CD4-positive, alpha-beta T cell treated with Interleukin-4 for 1 hour (primary cell): ENCODE measurements around the gene BRAF.
"Not testable (repeated sequence)": the region's sequence is repeated elsewhere in the genome, so short reads cannot be mapped to it uniquely, and the experiment has no call there.

Experiments used
- DNase-seq, 2 donors: peaks; one replicate each; pipeline ENCODE4 v3.0.0-alpha.2; 2020 to 2022

The BRAF gene

DNA sequence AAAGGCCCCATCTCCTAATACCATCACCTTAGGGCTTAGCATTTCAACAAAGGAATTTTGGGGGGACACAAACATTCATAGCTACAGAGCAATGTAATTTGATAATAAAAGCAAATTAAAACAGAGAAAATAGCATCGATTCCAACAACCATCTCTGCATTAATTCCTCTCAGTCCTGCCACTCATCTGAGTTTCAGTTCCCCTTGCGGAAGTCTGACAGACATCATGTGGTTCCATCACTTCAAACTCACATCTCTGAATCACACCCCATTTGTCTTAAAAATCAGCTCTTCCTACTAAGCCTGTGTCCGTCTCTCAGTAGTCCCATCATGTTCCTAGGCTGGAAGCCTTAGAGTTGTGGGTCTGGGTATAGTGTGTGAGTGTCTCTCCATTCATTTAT lies 248.4 kb downstream of the BRAF start:
- peak in 1 of 2 donors; percentile 41 for DNase-seq

DNA sequence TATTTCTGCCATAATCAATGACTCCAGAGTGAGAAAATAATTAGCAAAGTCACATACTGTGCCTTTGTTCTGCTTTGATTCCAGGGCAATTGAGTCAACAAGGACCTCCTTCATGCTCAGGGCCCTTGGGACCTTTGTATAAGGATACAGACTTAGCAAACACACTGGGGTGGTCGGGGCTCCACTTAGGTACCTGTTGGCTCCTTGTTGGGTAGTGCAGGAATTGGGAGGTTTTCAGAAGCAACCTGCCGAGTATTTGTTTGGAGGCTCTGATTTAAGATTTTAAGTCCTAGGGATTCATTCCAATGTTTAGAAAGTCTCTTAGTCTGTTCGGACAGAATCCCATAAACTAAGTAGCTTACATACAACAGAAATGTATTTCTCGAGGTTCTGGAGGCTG lies 249.0 kb downstream of the BRAF start:
- no peak for DNase-seq

DNA sequence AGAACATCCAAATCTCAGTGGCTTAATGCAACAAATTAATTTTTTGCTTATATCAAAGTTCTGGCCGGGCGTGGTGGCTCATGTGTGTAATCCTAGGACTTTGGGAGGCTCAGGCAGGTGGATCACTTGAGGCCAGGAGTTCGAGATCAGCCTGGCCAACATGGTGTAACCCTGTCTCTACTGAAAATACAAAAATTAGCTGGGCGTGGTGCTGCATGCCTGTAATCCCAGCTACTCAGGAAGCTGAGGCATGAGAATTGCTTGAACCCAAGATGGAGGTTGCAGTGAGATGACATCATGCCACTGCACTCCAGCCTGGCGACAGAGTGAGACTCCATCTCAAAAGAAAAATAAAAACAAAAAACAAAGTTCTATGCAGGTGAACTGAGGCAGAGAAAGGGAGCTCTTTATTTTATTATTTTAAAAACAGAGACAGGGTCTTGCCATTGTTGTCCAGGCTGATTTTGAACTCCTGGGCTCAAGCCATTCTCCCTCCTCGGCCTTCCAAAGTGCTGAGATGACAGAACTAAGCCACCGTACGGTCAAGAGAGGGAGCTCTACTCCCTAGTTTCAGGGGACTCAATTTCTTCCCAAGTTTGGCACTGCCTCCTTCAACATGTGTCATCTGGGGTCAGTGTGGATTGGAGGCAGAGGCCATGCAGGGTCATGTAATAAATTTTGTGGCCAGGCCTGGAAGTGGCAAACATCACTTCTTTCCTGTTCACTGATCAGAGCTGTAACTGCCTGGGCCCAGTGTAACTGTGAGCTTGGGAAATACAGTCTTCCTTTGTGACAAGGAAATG lies 249.6 kb downstream of the BRAF start:
- DNase-seq = peak in 1 of 2 donors; percentile 19

DNA sequence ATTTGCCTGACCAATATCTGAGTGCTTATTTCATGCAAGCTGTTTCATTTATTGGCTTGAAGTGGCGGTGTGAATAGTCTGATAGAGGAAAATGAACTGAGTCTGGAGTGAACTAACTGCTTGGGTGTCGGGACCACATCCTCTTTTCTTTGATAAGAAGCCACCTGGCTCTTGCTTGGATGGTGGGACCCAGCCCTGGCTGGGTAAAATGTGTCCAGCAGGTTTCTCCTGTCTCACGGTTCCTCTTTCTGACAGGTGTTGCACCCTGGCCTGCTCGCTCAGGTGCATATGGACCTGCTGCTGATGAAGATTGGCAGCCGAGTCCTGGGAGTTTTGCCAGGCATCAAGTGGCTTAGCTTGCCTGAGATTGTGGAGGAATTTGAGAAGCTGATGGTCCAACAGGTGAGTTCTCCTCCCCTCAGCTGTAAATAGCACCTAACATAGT lies 250.4 kb downstream of the BRAF start:
- peak in 1 of 2 donors; percentile 38 for DNase-seq

DNA sequence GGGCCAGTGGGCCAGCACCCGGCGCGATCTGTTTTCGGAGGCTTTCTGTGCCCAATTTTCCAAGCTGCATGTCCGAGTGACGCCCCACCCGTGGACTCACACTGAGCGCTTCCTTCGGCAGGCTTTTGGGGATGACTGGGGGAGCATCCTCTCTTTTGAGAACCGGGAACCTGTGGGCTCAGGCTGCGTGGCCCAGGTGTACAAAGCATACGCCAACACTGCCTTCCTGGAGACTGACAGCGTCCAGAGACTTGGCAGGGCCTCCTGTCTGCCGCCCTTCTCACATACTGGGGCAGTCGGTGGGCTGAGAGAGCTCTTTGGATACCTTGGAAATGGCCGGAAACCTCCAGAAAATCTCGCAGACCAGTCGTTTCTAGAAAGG lies 251.0 kb downstream of the BRAF start:
- DNase-seq = no peak

DNA sequence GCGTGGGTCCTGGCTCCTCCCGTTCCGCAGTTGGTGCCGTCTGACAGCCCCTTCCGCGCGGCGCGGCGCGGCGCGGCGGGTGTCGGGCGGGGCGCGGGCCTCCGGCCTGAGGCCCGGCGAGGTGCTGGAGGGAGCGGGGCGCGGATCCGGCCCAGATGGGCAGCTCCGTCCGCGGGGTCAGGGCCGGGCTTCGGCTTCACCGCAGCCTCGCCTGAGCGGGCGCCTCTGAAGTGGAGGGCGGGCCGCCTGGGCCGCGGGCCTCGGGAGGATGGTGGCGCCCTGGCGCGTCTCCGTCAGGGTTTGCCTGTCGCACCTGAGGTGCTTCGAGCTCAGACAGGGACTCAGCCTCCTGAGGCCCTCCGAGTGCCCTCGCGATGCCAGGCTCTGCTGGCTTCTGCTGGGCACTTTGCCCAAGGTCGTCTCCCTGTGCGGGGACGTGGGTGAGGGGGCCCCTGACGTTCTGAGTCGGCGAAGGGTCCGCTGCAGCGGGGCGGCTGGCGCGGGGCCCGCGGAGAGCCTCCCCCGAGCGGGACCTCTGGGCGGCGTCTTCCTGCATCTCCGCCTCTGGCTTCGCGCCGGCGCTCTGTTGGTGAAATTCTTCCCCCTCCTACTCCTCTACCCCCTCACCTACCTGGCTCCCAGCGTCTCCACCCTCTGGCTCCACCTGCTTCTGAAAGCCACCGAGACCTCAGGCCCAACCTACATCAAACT lies 251.5 kb downstream of the BRAF start:
- DNase-seq = peak; percentile 54 to 60

DNA sequence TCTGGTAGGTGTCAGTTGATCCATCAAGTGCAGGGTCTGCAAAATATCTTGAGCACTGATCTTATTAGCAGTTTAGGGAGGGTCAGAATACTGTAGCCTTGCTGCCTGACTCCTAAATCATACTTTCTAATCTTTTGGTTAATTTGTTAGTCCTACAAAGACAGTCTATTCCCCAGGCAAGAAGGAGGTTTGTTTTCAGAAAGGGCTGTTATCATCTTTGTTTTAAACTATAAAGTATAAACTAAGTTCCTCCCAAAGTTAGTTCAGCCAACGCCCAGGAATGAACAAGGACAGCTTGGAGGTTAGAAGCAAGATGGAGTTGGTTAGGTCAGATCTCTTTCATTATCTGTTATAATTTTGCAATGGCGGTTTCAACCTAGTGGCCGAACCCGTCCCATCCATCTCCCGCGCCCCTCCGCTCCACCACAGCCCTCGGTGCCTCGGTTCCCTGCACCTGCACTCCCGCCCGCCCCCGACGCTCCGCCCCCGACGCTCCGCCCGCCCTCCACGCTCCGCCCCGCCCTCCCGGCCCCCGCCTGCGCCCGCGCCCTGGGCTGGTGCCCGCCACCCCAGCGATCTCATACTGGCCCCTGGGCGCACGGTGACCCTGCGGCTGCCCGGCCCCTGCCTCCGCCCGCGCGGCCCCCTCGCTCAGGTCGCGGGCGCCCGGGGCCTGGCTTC lies 252.2 kb downstream of the BRAF start, which contains the start of gene ADCK2:
Gene ADCK2, plus strand, starts transcription at position 564 of the 681 bp plus-strand sequence. CDS start 386 bp downstream, outside the sequence.
- DNase-seq = peak; percentile 49 to 68

DNA sequence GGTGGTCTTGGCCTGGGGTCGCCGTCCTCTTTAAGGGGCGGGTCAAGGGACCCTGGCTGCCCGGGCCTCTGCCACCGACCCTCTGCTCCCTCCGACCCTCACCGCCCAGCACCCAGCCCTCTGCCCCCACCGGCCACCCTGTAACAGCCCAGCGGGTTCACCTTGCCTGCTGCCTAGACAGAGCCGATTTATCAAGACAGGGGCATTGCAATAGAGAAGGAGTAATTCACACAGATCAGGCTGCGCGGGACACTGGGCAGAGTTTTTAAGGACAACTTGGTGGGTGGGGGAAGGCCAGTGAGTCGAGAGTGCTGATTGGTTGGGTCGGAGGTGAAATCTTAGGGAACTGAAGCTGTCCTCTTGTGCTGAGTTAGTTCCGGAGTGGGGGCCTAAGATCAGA lies 252.8 kb downstream of the BRAF start:
- DNase-seq = no peak

DNA sequence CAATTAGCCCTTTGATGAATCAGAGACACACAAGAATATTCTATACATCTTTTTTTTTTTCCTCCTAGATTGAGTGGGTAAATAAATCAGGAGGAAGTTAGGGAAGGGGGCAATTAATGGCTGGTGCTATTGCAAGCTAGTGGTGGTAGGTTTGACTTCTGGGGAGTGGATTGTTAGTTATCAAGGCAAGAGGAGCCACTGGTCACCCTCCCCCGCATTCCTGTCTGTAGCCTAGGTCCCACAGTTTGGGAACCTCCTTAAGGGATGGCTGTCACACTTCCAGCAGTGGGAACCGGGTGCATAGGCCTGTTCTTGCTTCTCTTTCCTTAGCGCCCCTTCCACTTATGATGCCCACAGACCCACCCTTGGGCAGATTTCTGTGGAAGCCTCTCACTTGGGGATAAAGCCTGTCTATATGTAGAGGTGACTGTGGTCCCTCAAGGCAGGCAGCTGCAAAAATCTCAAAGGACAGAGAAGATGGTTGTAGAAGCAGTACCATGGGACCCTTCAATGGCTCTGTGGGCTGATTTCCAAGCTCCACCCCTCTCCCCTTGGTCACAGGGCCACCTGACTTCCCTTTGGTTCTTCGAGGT lies 254.3 kb downstream of the BRAF start:
- no peak for DNase-seq

DNA sequence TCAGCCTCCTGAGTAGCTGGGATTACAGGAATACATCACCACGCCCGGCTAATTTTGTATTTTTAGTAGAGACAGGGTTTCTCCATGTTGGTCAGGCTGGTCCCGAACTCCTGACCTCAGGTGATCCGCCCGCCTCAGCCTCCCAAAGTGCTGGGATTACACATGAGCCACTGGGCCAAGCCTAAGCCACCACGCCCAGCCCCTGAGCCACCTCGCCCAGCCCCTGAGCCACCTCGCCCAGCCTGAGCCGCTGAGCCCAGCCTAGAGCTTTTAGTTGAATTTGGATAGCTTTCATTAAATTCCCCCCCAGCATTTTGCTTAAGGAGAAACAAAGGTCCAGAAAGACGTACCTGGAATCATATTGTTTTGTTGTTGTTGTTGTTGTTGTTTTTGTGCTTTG lies 254.9 kb downstream of the BRAF start:
- not testable (repeated sequence) for DNase-seq

DNA sequence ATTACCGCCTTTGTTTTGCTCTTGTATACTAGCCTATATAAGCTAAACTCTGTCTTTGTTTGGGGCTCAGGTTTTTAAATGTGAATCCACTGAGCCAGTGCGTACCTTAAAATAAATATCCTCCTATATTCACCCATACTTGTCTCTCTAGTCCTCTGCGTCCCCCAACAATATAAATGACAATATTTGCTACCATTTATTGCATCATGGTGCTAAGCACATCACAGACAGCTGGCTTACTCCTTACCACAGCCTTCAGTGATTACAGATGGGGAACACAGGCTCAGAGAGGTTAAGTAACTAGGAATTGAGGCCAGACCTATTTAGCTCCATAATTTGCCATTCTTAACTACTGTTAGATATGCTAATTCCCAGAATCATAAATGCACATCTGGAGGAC lies 255.4 kb downstream of the BRAF start:
- DNase-seq = no peak
